ENCODE measurements around the gene AGO3.
"Not testable (repeated sequence)": the region's sequence is repeated elsewhere in the genome, so short reads cannot be mapped to it uniquely, and the experiment has no call there.

AGO3 gene

DNA sequence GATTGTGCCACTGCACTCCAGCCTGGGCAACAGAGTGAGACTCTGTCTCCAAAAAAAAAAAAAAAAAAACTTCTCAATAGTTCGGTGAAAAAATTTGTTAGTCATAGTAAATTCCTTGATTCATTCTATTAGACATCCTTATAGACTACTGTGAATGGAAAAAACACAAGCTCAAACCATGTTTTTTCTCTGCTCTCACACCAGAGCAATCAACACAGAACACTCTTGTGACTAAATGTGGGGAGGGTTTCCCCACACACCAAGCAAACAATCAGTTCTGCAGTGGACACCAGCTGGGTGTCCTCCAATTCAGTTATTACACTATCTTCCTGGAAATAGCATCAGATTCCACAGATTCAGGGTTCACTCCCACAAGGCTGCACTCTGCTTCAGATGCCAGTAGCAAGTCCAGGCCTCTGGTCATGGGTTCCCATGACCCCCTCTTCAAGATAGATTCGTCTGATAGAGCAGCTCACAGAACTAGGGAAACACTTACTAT lies 83.9 kb downstream of the AGO3 start:
- no peak for DNase-seq

DNA sequence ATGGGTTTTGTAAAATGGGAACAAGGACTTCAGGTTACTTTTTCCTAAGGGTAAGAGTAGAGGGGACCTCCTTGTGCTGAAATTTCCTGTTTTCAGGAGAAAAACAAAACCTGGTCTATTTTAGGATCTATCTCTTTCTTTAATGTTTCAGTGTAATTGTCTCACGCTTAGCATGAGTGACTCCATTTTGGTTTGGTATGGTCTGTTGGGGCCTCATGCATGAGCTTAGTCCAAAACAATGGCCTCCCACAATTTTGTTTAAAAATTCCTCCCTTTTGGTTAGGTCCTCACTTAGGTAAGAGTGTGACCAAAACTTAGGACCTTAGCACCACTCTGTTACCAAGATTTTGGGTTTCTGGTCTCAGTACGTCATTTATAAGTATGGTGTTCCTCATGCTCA lies 85.8 kb downstream of the AGO3 start:
- no peak for DNase-seq

DNA sequence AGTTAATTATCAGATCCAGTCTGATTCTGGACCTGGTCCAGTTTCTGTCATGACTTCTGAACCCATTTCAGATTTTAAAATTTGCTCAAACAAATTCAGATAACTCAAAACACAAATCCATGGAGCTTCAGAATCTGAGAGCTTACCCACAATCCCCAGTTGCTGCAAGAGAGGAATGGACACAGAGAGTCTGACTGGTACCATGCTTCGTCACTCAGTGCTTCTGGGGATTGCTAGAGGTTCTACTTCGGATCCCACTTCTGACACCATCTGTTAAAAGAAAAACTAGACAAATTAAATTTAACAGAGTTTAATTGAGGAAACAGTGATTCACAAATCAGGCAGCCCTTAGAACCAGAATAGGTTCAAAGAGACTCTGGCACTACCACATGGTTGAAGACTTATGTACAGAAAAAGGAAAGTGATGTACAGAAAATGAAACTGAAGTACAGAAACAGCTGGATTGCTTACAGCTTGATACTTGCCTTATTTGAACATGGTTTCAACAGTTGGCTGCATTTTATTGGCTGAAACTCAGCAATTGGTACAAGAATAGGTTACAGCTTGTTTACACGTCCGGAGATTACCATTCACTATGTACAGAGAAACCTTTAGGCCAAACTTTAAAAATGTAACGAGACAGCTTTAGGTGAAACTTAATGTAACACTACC lies 92.3 kb downstream of the AGO3 start:
- no peak for DNase-seq

DNA sequence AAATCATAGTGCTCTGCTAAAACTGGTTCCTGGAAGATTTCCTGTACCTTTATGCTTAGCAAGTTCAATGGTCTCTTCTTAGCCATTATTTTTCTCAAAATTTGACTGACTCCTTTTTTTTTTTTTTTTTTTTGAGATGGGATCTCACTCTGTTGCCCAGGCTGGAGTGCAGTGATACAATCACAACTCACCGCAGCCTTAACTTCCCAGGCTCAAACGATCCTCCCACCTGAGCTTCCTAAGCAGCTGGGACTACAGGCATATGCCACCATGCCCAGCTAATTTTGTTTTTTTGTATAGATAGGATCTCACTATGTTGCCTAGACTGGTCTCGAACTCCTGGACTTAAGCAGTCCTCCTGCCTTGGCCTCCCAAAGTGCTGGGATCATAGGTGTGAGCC lies 93.1 kb downstream of the AGO3 start:
- not testable (repeated sequence) for DNase-seq

DNA sequence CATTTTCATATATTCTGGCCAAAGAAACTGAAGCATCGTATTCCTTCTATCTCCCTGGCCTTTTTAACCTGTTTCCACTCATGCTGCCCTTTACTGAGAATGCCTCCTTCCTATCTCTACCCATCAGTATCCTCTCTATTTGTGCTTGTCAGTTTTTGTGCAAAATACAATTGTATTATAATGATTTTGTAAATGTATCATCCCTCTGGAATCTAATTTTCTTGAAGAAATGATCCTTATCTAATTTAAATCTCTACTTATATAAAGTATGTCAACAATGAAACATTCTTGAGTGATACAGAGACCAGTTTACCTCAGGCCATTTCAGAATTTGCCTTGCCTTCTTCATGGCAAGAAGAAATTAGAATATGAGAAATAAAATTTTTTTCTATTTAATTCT lies 93.9 kb downstream of the AGO3 start:
- DNase-seq = no peak

DNA sequence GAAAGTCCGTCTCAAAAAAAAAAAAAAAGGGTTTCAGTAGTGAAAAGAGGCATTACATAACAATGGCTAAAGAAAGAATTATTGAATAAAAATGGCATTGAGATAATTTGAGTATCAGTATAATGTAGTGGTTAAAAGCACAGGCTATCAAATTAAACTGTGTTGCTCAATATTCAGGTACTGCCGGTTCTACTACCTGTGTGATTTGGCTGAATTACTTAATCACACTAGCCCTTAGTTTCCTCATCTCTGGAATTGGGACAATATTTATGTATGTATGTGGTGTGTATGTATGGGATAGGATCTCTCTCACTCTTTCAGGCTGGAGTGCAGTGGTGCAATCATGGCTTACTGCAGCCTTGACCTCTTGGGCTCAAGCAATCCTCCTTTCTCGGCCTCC lies 96.9 kb downstream of the AGO3 start:
- DNase-seq = no peak

DNA sequence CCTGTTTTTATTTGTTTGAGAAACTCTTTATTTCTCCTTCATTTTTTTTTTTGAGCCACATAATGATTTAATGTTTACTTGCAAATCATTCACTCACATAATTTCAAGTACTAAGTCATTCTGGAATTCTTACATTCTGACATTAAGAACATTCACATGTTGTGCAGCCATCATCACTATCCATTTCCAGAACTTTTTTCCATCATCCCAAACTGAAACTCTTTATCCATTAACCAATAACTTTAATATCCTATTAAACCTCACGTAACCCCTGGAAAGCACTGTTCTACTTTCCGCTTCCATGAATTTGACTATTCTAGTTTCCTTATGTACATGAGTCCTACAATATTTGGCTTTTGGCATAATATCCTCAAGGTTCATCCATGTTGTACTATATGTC lies 100.5 kb downstream of the AGO3 start:
- no peak for DNase-seq

DNA sequence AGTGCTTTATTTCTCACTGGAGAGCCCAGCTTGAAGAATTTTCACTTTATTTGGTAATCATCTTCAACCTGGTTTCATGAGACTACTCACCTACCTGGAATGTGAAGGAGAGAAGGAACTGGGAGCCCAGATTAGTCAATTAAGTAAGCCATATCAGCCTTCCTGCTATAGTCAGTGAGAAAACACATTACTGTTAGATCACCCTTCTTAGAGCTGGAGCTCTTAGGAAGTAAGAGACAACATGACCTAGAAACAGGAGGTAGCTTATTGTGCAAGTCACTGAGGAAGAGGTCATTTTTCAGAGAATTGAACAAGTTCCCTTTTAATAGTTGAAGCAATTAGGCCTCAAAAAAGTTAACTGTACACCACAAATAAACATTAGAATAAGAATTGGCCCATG lies 103.8 kb downstream of the AGO3 start:
- no peak for DNase-seq

DNA sequence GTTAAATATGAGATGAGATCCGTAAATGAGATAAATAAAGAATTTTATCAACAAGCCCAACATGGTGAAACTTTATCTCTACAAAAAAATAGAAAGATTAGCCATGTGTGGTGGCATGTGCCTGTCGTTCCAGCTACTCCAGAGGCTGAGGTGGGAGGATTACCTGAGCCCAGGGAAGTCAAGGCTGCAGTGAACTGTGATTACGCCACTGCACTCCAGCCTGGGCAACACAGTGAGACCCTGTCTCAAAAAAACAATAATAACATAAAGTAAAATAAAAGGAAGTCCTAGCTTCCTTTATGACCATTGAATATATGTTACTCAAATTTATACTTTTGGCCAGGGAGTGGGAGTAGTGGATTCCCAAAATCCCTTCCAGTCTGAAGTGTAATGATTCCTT lies 104.2 kb downstream of the AGO3 start:
- no peak for DNase-seq

DNA sequence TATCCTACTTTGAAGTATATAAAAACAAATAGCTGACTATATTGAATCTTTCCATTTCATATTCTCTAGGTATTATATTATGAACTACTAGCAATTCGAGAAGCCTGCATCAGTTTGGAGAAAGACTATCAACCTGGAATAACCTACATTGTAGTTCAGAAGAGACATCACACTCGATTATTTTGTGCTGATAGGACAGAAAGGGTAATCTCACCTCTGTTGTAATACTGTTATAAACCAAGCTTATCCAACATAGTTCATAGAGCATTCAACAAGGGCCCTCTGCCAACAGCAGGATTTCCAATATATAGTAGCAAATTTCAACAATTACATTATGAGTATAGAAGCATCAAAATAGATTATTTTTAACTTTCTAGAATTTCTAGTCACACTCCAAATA lies 109.3 kb downstream of the AGO3 start:
- DNase-seq = no peak

DNA sequence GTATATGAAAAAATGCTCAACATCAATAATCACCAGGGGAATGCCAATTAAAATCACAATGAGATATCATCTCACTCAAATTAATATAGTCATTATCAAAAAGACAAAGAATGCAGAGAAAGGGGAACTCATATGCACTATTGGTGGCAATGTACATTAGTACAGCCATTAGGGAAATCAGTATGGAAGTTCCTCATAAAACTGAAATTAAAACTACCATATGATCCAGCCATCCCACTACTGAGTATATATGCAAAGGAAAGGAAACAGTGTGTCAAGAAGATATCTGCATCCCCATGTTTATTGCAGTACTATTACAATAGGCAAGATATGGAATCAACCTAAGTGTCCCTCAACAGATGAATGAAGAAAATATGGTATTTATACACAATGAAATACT lies 120.9 kb downstream of the AGO3 start:
- no peak for DNase-seq

DNA sequence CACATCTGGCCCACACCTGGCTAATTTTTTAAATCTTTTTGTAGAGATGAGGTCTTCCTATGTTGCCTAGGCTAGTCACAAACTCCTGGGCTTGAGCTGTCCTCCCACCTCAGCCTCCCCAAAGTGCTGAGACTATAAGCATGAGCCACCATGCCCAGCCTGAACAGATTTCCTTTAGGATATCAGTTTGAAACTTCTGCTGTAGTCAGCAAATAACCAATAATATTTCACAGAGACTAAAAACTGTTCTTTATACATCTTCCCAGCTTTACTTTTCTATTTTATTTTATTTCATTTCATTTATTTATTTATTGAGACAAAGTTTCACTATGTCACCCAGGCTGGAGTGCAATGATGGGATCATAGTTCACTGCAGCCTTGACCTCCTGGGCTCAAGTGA lies 123.1 kb downstream of the AGO3 start:
- no peak for DNase-seq

DNA sequence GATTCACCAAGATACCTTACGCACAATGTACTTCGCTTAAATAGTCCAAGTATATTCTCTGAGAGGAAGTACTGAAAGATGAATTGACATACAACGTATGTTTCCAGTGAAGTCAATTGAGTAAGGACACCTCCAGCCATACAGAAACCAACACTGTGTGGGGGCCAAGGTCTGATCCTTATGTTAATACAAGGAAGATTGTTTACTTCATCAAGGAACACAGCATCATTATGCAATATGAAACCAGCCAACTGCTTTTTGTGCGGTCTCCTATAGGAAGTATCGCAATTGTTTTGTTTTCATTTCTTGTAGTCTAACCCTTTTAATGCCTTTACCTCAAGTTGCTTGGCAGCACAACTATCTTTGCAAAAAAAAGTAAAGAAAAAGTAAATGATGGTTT lies 124.8 kb downstream of the AGO3 start:
- DNase-seq = no peak

DNA sequence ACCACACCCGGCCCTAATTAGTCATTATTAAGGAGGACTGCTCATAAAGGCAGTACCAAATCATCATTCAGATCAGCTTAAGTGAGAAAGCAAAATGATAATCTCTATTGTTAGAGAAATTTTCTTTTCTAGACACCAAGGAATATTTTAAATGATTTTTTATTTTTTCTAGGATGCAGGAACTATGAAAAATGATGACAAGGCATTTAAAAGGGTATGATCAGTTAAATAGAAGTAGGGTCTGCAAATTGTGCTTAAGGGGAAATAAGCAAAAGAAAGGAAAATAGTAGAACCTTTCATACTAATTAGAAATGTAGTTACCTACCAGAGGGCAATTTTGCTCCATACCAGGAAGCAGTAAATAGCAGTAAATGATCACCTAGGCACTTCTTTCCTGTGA lies 131.4 kb downstream of the AGO3 start:
- no peak for DNase-seq

DNA sequence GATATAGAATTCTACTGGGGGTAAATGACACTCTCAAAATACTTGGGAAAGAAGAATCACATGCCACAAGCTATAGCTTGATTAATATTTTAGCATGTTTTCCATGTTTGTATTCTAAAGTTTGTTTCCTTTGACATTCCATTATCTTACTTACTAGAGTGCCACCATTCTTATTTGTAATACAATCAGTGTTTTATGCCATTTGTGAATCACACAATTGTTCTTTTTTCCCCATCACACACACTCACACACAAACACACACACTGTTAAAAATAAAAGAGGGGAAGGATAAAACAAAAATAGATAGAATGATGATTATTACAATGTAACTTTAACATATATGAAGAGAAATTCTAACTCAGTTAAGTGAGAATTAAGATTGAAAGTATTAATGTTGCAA lies 137.0 kb downstream of the AGO3 start:
- DNase-seq = no peak

DNA sequence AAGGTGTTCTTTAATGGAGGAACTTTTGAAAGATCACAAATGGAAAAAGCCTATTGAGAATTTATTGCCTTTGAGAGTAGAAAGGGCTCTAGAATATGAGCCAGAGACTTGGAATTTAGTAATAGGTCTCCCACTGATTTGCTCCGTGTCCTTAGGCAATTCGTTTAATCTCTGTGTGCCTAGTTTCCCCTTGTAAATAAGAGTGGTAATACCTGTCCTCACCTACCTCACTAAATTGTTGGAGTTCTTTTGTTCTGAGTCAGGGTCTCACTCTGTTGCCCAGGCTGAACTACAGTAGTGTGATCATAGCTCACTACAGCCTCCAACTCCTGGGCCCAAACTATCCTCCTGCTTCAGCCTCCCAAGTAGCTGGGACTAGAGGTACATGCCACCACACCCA lies 138.0 kb downstream of the AGO3 start:
- no peak for DNase-seq

DNA sequence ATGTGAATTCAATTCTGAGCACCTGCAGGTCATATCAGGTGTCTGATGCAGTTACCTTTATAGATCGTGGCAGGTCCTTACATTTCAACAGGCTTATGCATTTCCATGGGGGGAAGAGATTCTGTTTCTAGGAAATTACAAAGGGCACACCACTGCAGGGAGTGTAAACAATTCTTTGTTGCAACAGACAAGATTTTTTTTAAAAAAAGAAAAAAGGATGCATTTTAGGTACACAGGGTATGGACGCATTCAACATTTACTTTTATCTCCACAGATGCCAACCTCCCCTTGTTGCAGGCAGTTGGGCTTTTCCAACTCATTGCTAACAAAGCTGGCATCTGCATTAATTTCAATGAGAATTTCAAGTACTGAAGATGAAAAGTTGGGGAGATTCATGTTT lies 139.4 kb downstream of the AGO3 start:
- DNase-seq = no peak

DNA sequence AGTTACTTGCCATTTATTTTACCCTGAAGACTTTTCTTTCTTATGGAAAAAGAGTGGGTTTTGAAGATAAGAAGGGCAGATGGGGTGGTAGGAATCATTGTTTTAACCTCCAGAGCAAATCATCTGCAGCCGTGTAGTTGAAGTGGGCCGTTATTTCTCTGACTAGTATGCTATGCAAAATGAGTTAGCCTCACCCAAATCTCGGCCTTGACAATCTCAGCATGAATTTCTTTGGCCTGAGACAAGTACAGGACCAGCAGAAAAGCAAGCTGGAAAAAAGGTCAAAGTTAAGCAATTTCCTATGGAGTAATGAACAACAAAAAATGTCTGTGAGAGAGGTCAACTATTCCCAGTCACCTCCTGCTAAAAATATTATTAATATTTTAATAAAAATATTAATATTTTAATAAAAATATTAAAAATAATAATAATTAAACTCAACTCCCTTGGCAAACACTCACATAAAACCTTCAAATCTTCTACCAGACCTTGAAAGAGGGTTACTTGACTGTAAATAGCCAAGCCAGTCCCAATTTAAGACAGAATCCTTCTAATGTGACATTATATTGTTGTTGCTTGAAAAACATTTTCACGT lies 146.2 kb downstream of the AGO3 start:
- no peak for DNase-seq

DNA sequence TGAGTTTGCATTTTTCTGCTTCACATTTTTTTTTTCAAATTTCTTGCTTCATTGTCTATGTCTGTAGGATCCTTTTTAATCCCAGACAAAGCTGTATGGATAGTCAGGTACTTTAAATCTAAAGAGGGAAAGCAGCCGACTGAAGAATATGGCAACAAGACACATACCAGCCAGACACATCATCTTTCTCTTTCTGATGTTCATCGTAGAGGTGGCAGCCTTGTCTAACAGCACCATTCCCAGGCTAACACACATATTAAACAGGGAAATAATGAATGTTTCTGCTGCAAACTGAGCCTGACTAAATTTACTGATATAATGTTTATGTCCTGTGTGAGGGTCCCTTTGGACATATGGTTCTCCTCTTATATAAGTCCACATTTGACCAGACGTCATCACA lies 149.3 kb downstream of the AGO3 start:
- DNase-seq = no peak

DNA sequence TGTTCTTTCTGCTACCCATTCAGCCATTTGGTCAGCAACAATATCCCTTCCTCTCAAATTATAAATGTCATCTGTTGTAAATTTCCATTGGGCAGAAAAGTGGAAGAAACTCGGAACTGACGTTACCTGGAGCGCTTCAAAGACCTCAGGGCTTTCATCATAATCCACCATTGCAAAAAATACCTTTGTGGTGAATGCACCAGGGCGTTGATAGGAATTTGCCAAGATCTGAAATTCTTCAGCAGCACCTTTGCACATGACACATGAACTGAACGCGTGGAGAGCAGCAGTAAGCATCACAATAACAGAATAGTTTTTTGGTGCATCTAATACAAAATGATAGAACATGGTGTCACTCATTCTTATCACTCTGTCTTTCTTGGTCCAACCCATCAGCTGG lies 149.9 kb downstream of the AGO3 start:
- no peak for DNase-seq

DNA sequence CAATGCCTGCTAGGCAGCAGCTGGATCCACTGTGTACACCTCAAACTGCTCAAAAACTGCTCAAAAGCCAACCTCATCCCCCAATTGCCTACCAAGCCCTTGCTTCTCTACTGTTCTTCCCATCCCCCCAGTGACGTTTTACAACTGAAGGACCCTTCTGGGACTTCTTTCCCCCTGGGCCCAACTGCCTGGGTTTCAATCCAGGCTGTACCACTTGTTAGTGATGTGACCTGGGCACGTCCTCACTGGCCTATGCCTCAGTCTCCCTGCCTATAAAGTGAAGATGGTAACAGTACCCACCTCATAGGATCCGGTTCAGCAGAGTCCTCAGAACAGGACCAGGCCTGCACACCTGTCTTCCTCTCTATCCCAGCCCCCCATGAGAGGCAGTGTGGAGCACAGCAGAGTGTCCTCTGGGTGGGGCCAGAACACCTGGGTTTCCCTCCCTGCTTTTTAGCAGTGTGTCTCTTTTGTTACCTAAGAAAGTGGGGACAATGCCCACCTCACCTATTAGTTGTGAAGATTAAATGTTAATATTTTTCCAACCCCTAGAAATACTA lies 151.1 kb downstream of the AGO3 start:
- no peak for DNase-seq

DNA sequence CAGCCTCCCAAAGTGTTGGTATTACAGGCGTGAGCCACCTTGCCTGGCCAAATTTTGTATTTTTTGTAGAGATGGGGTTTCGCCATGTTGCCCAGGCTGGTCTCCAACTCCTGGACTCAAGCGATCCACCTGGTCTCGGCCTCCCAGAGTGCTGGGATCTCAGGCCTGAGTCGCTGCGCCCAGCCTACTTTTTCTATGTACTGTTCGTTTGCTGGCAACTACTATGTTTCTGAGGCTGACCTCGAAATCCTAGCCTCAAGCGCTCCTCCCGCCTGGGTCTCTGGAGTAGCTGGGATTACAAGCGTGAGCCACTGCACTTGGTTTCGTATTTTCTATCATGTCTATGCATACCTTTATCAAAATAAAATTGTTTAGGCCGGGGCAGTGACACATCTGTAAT lies 152.3 kb downstream of the AGO3 start:
- DNase-seq = no peak

DNA sequence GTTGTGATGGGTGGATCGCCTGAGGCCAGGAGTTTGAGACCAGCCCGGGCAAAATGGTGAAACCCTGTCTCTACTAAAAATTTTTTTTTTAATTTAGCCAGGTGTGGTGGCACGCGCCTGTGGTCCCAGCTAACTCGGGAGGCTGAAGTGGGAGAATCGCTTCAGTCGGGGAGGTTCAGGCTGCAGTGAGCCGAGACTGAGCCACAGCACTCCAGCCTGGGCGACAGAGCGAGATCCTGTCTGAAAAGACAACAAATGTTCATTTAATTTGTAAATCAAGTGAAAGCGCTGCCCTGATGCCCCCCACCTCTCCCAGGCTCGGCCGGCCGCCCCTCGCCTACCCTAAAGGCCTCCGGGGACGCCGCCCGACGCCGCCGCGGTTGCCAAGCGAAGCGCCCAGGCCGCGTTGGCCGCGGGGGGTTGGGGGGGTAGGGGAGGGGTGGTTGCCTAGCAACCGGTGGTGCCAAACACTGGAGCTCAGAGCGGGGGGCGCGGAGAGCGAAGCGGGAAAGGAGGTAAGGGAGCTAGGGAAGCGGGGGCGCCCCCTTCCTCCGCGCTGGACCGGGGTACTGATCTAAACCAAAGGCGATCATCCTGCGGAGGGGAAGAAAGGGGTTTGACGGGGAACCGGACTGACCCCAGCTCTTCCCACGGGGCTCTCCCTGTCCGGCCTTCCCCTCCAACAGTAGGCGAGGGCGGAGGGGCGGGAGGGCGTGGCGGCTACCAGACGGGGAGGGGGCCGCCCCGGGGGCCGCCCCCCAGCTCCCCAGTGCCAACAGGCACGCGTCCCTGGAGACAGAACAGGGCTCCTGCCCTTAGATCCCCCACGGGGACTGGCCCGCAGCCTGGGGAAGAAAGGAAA lies 153.0 kb downstream of the AGO3 start, which contains the start of gene TEKT2:
Gene TEKT2 (plus strand): TSS at position 460 of the 862 bp plus-strand sequence. CDS start 828 bp downstream, outside the sequence.
- DNase-seq = no peak

Measured in CD4-positive, alpha-beta T cell treated with Interleukin-6 for 4 hours (primary cell).